HFF-Myc (cell line): Measurements from ENCODE around the gene PTPN9.
"Not testable (repeated sequence)": the region's sequence is repeated elsewhere in the genome, so short reads cannot be mapped to it uniquely, and the experiment has no call there.

Experiments used
- DNase-seq: peaks from one replicate; pipeline ENCODE4 v3.0.0-alpha.2; 2011; ENCODE audit warnings: low read depth; ENCODE audit errors: extremely low read depth
- H3K4me3 ChIP-seq: replicated peaks from 2 replicates; pipeline ENCODE4 v1.5.1; 2011; ENCODE audit warnings: low read depth, mild to moderate bottlenecking, control low read depth, low read length
- CTCF ChIP-seq: IDR thresholded peaks from 2 replicates; pipeline ENCODE4 v1.5.1; 2012; ENCODE audit warnings: mild to moderate bottlenecking, low read depth, low read length, control low read depth; ENCODE audit errors: missing control alignments

PTPN9 gene

DNA sequence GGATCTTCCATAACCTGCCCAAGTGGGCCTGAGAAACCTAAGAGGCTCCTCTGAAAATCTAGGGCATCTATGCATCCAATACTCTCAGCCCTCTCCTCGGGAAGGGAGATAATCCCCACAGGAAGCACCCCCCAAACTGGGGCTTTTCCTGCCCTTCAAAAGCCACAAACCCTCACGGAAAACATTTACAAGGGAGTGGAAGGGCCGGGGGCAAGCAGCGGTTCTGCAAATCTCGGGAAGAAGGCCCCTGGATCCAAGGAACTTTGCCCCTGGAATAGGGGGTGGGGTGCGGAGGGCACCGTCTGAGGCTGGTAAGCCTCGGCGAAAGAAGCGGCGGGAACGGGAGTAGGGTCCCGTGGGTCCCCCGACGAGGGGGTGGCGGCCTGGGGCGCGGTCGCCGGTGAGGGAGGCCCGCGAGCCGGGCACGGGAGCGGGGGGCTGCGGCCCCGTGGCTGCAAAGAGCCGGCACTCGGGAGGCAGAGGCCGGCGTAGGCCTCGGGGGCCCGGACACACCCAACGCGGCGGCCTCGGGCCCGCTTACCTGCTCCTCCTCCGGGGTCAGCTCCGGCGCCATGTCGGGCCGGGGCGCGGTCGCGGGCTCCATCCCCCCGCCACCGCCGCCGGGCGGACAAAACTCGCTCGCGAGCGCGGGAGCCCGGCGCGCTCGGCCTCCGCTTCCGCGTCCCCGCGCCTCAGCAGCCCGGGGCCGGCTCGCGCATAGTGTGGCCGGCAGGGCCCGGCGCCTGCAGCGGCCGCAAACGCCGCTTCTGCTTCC, 755 bp downstream of the PTPN9 start:
- TF ChIP-seq CTCF = no peak
- no peak for DNase-seq
- peak overlapping the region; percentile 65 for H3K4me3 ChIP-seq

GRCh38 chr15:75577401-75578172, 1.5 kb downstream of the PTPN9 start:
- TF ChIP-seq CTCF = no peak
- H3K4me3 ChIP-seq = peak overlapping the region; percentile 65
- DNase-seq = no peak

- no peak for TF ChIP-seq CTCF
- no peak for DNase-seq
- no peak overlapping the region for H3K4me3 ChIP-seq
Observed at GRCh38 chr15:75573648-75574384, 5.3 kb downstream of the PTPN9 start.

GRCh38 chr15:75570126-75570845, 8.8 kb downstream of the PTPN9 start:
- no peak for TF ChIP-seq CTCF

GRCh38 chr15:75565062-75565970, 13.8 kb downstream of the PTPN9 start:
- DNase-seq = no peak
- H3K4me3 ChIP-seq = no peak overlapping the region
- no peak for TF ChIP-seq CTCF

More at GRCh38 chr15:75570126-75570845, 8.8 kb downstream of the PTPN9 start:
- no peak overlapping the region for H3K4me3 ChIP-seq
- no peak for DNase-seq

- DNase-seq = no peak
- no peak for TF ChIP-seq CTCF
- H3K4me3 ChIP-seq = no peak overlapping the region
Observed at GRCh38 chr15:75561888-75562287, 17.2 kb downstream of the PTPN9 start.

- not testable (repeated sequence) for H3K4me3 ChIP-seq, DNase-seq
Observed at GRCh38 chr15:75559360-75559759, 19.8 kb downstream of the PTPN9 start.

GRCh38 chr15:75558955-75559354, 20.2 kb downstream of the PTPN9 start:
- not testable (repeated sequence) for H3K4me3 ChIP-seq, DNase-seq
